ENCODE measurements around the gene C2orf74. TPM values are rescaled to one million over a fixed set of nuclear protein-coding genes. Genes with fewer than 3 reads are reported as not detected.
"Not testable (repeated sequence)": the region's sequence is repeated elsewhere in the genome, so short reads cannot be mapped to it uniquely, and the experiment has no call there.

Gene C2orf74
- total and polyA plus RNA-seq, 12 donors: 6.3 to 74.8 (median 31.3) TPM

- TF ChIP-seq POLR2A (IDR thresholded peaks at IDR 0.05) (no peak), CTCF (IDR thresholded peaks at IDR 0.05) (no peak)
- no peaks in the 10 kb centered on the region for H3K9me3 ChIP-seq (replicated peaks in 1 of 3)
- no peaks in the 10 kb centered on the region for H3K4me1 ChIP-seq (replicated peaks in 1 of 2)
- H3K36me3 ChIP-seq (replicated peaks in 1 of 2): no peaks in the 10 kb centered on the region
- no peak overlapping the region for H3K4me3 ChIP-seq
- intact Hi-C loops (cut with DNase I): no loop called here
- no peak for DNase-seq
- H3K27ac ChIP-seq: no peak overlapping the region
- WGBS, 4 donors: 96 to 100% (median 100%) methylated on average over 1 of the region's 1 CpG
- no peaks in the 10 kb centered on the region for H3K27me3 ChIP-seq
Measured at GRCh38 chr2:61117534-61117933, 44.5 kb upstream of the C2orf74 start.

- no peak overlapping the region for H3K4me3 ChIP-seq
- no peak overlapping the region for H3K27ac ChIP-seq
- no peak for TF ChIP-seq CTCF (IDR thresholded peaks at IDR 0.05)
- TF ChIP-seq POLR2A (IDR thresholded peaks at IDR 0.05): no peak
- H3K27me3 ChIP-seq: no peaks in the 10 kb centered on the region
- no peaks in the 10 kb centered on the region for H3K4me1 ChIP-seq (replicated peaks in 1 of 2)
- intact Hi-C loops (cut with DNase I): no loop called here
- no peaks in the 10 kb centered on the region for H3K9me3 ChIP-seq (replicated peaks in 1 of 3)
- 72 to 93% (median 83%) methylated on average over 3 of the region's 3 CpGs for WGBS, 4 donors
- DNase-seq: no peak
- H3K36me3 ChIP-seq (replicated peaks in 1 of 2): no peaks in the 10 kb centered on the region
Measured at GRCh38 chr2:61125123-61125710, 36.8 kb upstream of the C2orf74 start.

GRCh38 chr2:61125798-61126197 is 36.2 kb upstream of the C2orf74 start:
- TF ChIP-seq CTCF (IDR thresholded peaks at IDR 0.05) (no peak), POLR2A (IDR thresholded peaks at IDR 0.05) (no peak)

GRCh38 chr2:61128122-61128521 is 33.9 kb upstream of the C2orf74 start:
- H3K4me3 ChIP-seq; H3K36me3 ChIP-seq (replicated peaks in 1 of 2); DNase-seq; H3K4me1 ChIP-seq (replicated peaks in 1 of 2); H3K27me3 ChIP-seq; intact Hi-C loops (cut with DNase I); H3K27ac ChIP-seq; H3K9me3 ChIP-seq (replicated peaks in 1 of 3): not testable (repeated sequence)
- 93 to 97% (median 96%) methylated on average over 4 to 6 of the region's 6 CpGs for WGBS, 4 donors

More at GRCh38 chr2:61125798-61126197, 36.2 kb upstream of the C2orf74 start:
- H3K36me3 ChIP-seq (replicated peaks in 1 of 2): no peaks in the 10 kb centered on the region
- H3K4me3 ChIP-seq: no peak overlapping the region
- no peaks in the 10 kb centered on the region for H3K27me3 ChIP-seq
- H3K9me3 ChIP-seq (replicated peaks in 1 of 3): no peaks in the 10 kb centered on the region
- intact Hi-C loops (cut with DNase I): no loop called here
- 93 to 97% (median 94%) methylated on average over 3 of the region's 3 CpGs for WGBS, 4 donors
- no peak for DNase-seq
- H3K27ac ChIP-seq: no peak overlapping the region
- H3K4me1 ChIP-seq (replicated peaks in 1 of 2): no peaks in the 10 kb centered on the region

- no peak for TF ChIP-seq CTCF (IDR thresholded peaks at IDR 0.05)
- TF ChIP-seq POLR2A (IDR thresholded peaks at IDR 0.05): no peak
- Histone ChIP-seq H3K27me3 (no peaks in the 10 kb centered on the region), H3K36me3 (replicated peaks in 1 of 2) (no peaks in the 10 kb centered on the region), H3K27ac (no peak overlapping the region), H3K9me3 (replicated peaks in 1 of 3) (no peaks in the 10 kb centered on the region), H3K4me3 (no peak overlapping the region), H3K4me1 (replicated peaks in 1 of 2) (no peaks in the 10 kb centered on the region)
- DNase-seq: no peak
- intact Hi-C loops (cut with DNase I): no loop called here
- 57 to 72% (median 64%) methylated on average over 4 of the region's 4 CpGs for WGBS, 4 donors
Measured at GRCh38 chr2:61134141-61134540, 27.8 kb upstream of the C2orf74 start.
